Measurements from ENCODE around the gene EPN1. TPM values are rescaled to one million over a fixed set of nuclear protein-coding genes. Genes with fewer than 3 reads are reported as not detected.

Gene EPN1
- total and polyA plus RNA-seq, 3 experiments from 2014 or later: 20.2 to 40.2 (median 39.0) TPM

GRCh38 chr19:55647732-55648584, 27.1 kb upstream of the EPN1 start, which contains the start of gene CCDC106:
Gene CCDC106, plus strand, starts transcription at chr19:55648212. Its CDS starts 835 bp downstream, at chr19:55649047.
- Mint-ChIP-seq H3K27me3 (no peaks in the 10 kb centered on the region), H3K4me1 (peaks cover 23 to 46% (median 30%) of the 10 kb centered on the region in 3 donors), H3K4me3 (peak within 1 kb of the TSS; percentile 67 to 87 (median 73)), H3K9me3 (peaks cover 0 to 5% (median 0%) of the 10 kb centered on the region in 5 donors), H3K36me3 (peaks cover 0 to 13% (median 0%) of the 10 kb centered on the region in 3 donors), H3K27ac (peak within 1 kb of the TSS in 6 of 8 donors; percentile 61 to 86 (median 66))
- H3K9me3 ChIP-seq (ENCODE audit: low read length): no peaks in the 10 kb centered on the region
- POLR2A ChIA-PET: interaction anchor here (0.7 to 3.0 kb wide), 4 partner anchors 12 to 24 kb away, joined by 3 to 12 read pairs (median 4); partner anchors contain the start of gene ZNF784
- H3K4me3 ChIP-seq (ENCODE audit: low read length): peak within 1 kb of the TSS; percentile 63
- H3K4me1 ChIP-seq (ENCODE audit: insufficient read depth, low read length): peaks cover 28% of the 10 kb centered on the region
- H3K27ac ChIP-seq (ENCODE audit: low read depth, low read length): peak within 1 kb of the TSS; percentile 69
- CTCF ChIA-PET: interaction anchor here (1.0 to 3.9 kb wide), 3 partner anchors 9 to 16 kb away, joined by 3 to 26 read pairs (median 18); no protein-coding TSS in a partner anchor
- peak in 3 of 5 donors; percentile 31 to 72 (median 63) for DNase-seq
- H3K36me3 ChIP-seq (ENCODE audit: insufficient read depth, low read length): peaks cover 4% of the 10 kb centered on the region
- H3K27me3 ChIP-seq (ENCODE audit: insufficient read depth, low read length, poor library complexity, severe bottlenecking): no peaks in the 10 kb centered on the region

- Mint-ChIP-seq H3K36me3 (peaks cover 0 to 13% (median 0%) of the 10 kb centered on the region in 3 donors), H3K4me1 (peaks cover 17 to 43% (median 24%) of the 10 kb centered on the region in 3 donors), H3K9me3 (peaks cover 0 to 2% (median 0%) of the 10 kb centered on the region in 5 donors), H3K4me3 (peak overlapping the region; percentile 58 to 87 (median 67)), H3K27ac (peak overlapping the region in 1 of 8 donors; percentile 46), H3K27me3 (peaks cover 0 to 1% of the 10 kb centered on the region in 2 donors)
- Histone ChIP-seq H3K36me3 (ENCODE audit: insufficient read depth, low read length) (peaks cover 4% of the 10 kb centered on the region), H3K27ac (ENCODE audit: low read depth, low read length) (peak overlapping the region; percentile 69), H3K27me3 (ENCODE audit: insufficient read depth, low read length, poor library complexity, severe bottlenecking) (no peaks in the 10 kb centered on the region), H3K9me3 (ENCODE audit: low read length) (no peaks in the 10 kb centered on the region), H3K4me3 (ENCODE audit: low read length) (peak overlapping the region; percentile 63), H3K4me1 (ENCODE audit: insufficient read depth, low read length) (peaks cover 24% of the 10 kb centered on the region)
- CTCF ChIA-PET: interaction anchor here (0.8 to 3.9 kb wide), 4 partner anchors 10 to 17 kb away, joined by 3 to 26 read pairs (median 10); no protein-coding TSS in a partner anchor
- no peak for DNase-seq
- POLR2A ChIA-PET: interaction anchor here (3.0 kb wide), 1 partner anchor 13 kb away, joined by 12 read pairs; no protein-coding TSS in a partner anchor
These were observed 26.3 kb upstream of the EPN1 start for GRCh38 chr19:55648585-55649267.

GRCh38 chr19:55649268-55650125, 25.5 kb upstream of the EPN1 start:
- Mint-ChIP-seq H3K4me3 (peak overlapping the region in 6 of 7 donors; percentile 55 to 80 (median 72)), H3K27me3 (peaks cover 0 to 7% of the 10 kb centered on the region in 2 donors), H3K9me3 (peaks cover 0 to 3% (median 0%) of the 10 kb centered on the region in 5 donors), H3K4me1 (peaks cover 11 to 35% (median 17%) of the 10 kb centered on the region in 3 donors), H3K36me3 (peaks cover 0 to 16% (median 0%) of the 10 kb centered on the region in 3 donors), H3K27ac (peak overlapping the region in 2 of 8 donors; percentile 46 to 70)
- ChIA-PET CTCF (interaction anchor here (0.8 to 3.9 kb wide), 3 partner anchors 10 to 17 kb away, joined by 3 to 26 read pairs (median 3); no protein-coding TSS in a partner anchor), POLR2A (interaction anchor here (0.5 kb wide), 1 partner anchor 23 kb away, joined by 4 read pairs; no protein-coding TSS in a partner anchor)
- Histone ChIP-seq H3K9me3 (ENCODE audit: low read length) (no peaks in the 10 kb centered on the region), H3K27ac (ENCODE audit: low read depth, low read length) (peak overlapping the region; percentile 69), H3K4me3 (ENCODE audit: low read length) (no peak overlapping the region), H3K4me1 (ENCODE audit: insufficient read depth, low read length) (peaks cover 17% of the 10 kb centered on the region), H3K36me3 (ENCODE audit: insufficient read depth, low read length) (peaks cover 4% of the 10 kb centered on the region), H3K27me3 (ENCODE audit: insufficient read depth, low read length, poor library complexity, severe bottlenecking) (no peaks in the 10 kb centered on the region)
- DNase-seq: no peak

- no peak overlapping the region for H3K4me3 ChIP-seq (ENCODE audit: low read length)
- no peaks in the 10 kb centered on the region for H3K9me3 ChIP-seq (ENCODE audit: low read length)
- H3K27ac Mint-ChIP-seq: no peak overlapping the region
- no peak overlapping the region for H3K27ac ChIP-seq (ENCODE audit: low read depth, low read length)
- peaks cover 0 to 3% (median 0%) of the 10 kb centered on the region in 5 donors for H3K9me3 Mint-ChIP-seq
- peaks cover 10 to 33% (median 16%) of the 10 kb centered on the region in 3 donors for H3K4me1 Mint-ChIP-seq
- H3K27me3 ChIP-seq (ENCODE audit: insufficient read depth, low read length, poor library complexity, severe bottlenecking): no peaks in the 10 kb centered on the region
- peaks cover 0 to 16% (median 0%) of the 10 kb centered on the region in 3 donors for H3K36me3 Mint-ChIP-seq
- H3K27me3 Mint-ChIP-seq: peaks cover 0 to 7% of the 10 kb centered on the region in 2 donors
- ChIA-PET POLR2A (interaction anchor here (0.5 kb wide), 1 partner anchor 26 kb away, joined by 3 read pairs; the partner anchor contains the start of gene ZNF784), CTCF (interaction anchor here (3.9 kb wide), 1 partner anchor 18 kb away, joined by 26 read pairs; no protein-coding TSS in a partner anchor)
- peaks cover 4% of the 10 kb centered on the region for H3K36me3 ChIP-seq (ENCODE audit: insufficient read depth, low read length)
- peaks cover 16% of the 10 kb centered on the region for H3K4me1 ChIP-seq (ENCODE audit: insufficient read depth, low read length)
- peak overlapping the region in 5 of 7 donors; percentile 28 to 82 (median 41) for H3K4me3 Mint-ChIP-seq
- no peak for DNase-seq
These were observed 24.9 kb upstream of the EPN1 start for GRCh38 chr19:55650126-55650557.

GRCh38 chr19:55650602-55651230, 24.3 kb upstream of the EPN1 start:
- CTCF ChIA-PET: interaction anchor here (3.9 kb wide), 1 partner anchor 19 kb away, joined by 26 read pairs; no protein-coding TSS in a partner anchor
- H3K27me3 Mint-ChIP-seq: peaks cover 0 to 7% of the 10 kb centered on the region in 2 donors
- no peaks in the 10 kb centered on the region for H3K9me3 ChIP-seq (ENCODE audit: low read length)
- no peaks in the 10 kb centered on the region for H3K36me3 ChIP-seq (ENCODE audit: insufficient read depth, low read length)
- no peaks in the 10 kb centered on the region for H3K27me3 ChIP-seq (ENCODE audit: insufficient read depth, low read length, poor library complexity, severe bottlenecking)
- no peak for DNase-seq
- H3K27ac Mint-ChIP-seq: peak overlapping the region in 3 of 8 donors; percentile 23 to 60 (median 42)
- peaks cover 0 to 3% (median 0%) of the 10 kb centered on the region in 5 donors for H3K9me3 Mint-ChIP-seq
- H3K27ac ChIP-seq (ENCODE audit: low read depth, low read length): no peak overlapping the region
- POLR2A ChIA-PET: interaction anchor here (0.5 kb wide), 1 partner anchor 26 kb away, joined by 3 read pairs; the partner anchor contains the start of gene ZNF784
- peaks cover 19% of the 10 kb centered on the region for H3K4me1 ChIP-seq (ENCODE audit: insufficient read depth, low read length)
- peaks cover 0 to 15% (median 0%) of the 10 kb centered on the region in 3 donors for H3K36me3 Mint-ChIP-seq
- H3K4me3 Mint-ChIP-seq: peak overlapping the region in 5 of 7 donors; percentile 23 to 82 (median 39)
- peaks cover 11 to 32% (median 14%) of the 10 kb centered on the region in 3 donors for H3K4me1 Mint-ChIP-seq
- no peak overlapping the region for H3K4me3 ChIP-seq (ENCODE audit: low read length)

- Histone ChIP-seq H3K36me3 (ENCODE audit: insufficient read depth, low read length) (no peaks in the 10 kb centered on the region), H3K27ac (ENCODE audit: low read depth, low read length) (no peak overlapping the region), H3K4me1 (ENCODE audit: insufficient read depth, low read length) (peaks cover 24% of the 10 kb centered on the region), H3K27me3 (ENCODE audit: insufficient read depth, low read length, poor library complexity, severe bottlenecking) (no peaks in the 10 kb centered on the region), H3K9me3 (ENCODE audit: low read length) (no peaks in the 10 kb centered on the region), H3K4me3 (ENCODE audit: low read length) (no peak overlapping the region)
- ChIA-PET CTCF (no interaction called here), POLR2A (no interaction called here)
- peaks cover 0 to 19% (median 0%) of the 10 kb centered on the region in 3 donors for H3K36me3 Mint-ChIP-seq
- peaks cover 0 to 3% (median 0%) of the 10 kb centered on the region in 5 donors for H3K9me3 Mint-ChIP-seq
- H3K4me3 Mint-ChIP-seq: peak overlapping the region in 1 of 7 donors; percentile 60
- peaks cover 15 to 36% (median 19%) of the 10 kb centered on the region in 3 donors for H3K4me1 Mint-ChIP-seq
- peak overlapping the region in 2 of 8 donors; percentile 29 to 60 for H3K27ac Mint-ChIP-seq
- no peak for DNase-seq
- peaks cover 0 to 7% of the 10 kb centered on the region in 2 donors for H3K27me3 Mint-ChIP-seq
These were observed 23.8 kb upstream of the EPN1 start for GRCh38 chr19:55651236-55651635.

All from CD8-positive, alpha-beta memory T cell (primary cell).